HG03469 (cell line): ENCODE measurements around the gene VSX1.

Experiments used
- ATAC-seq: cut with Tn5 transposase; IDR thresholded peaks from one replicate; pipeline ENCODE4 v1.9.1; 2021; ENCODE audit warnings: mild to moderate bottlenecking, moderate library complexity, moderate number of reproducible peaks; ENCODE audit not compliant: unreplicated experiment

VSX1 gene

GRCh38 chr20:25067102-25067987 lies 14.6 kb downstream of the VSX1 start:
- ATAC-seq, result no peak

- ATAC-seq, result no peak
These were observed 15.6 kb downstream of the VSX1 start for GRCh38 chr20:25066386-25066785.

GRCh38 chr20:25065625-25066338 lies 16.2 kb downstream of the VSX1 start:
- ATAC-seq, result no peak

GRCh38 chr20:25065072-25065624 lies 16.8 kb downstream of the VSX1 start:
- ATAC-seq, result no peak

- ATAC-seq, result no peak
These were observed 17.3 kb downstream of the VSX1 start for GRCh38 chr20:25064561-25065071.

- no peak for ATAC-seq
These were observed 18.0 kb downstream of the VSX1 start for GRCh38 chr20:25063981-25064380.

GRCh38 chr20:25063546-25063945 lies 18.4 kb downstream of the VSX1 start:
- no peak for ATAC-seq

GRCh38 chr20:25062841-25063240 lies 19.1 kb downstream of the VSX1 start:
- no peak for ATAC-seq

- no peak for ATAC-seq
These were observed 20.0 kb downstream of the VSX1 start for GRCh38 chr20:25061821-25062530.

- no peak for ATAC-seq
These were observed 20.7 kb downstream of the VSX1 start for GRCh38 chr20:25061103-25061799.

- ATAC-seq, result no peak
These were observed 22.0 kb downstream of the VSX1 start for GRCh38 chr20:25059866-25060465.

- no peak for ATAC-seq
These were observed 22.8 kb downstream of the VSX1 start for GRCh38 chr20:25058847-25059810.

- peak; percentile 44 for ATAC-seq
These were observed 23.7 kb downstream of the VSX1 start, which contains the start of gene ACSS1 for GRCh38 chr20:25058051-25058846. TSS of gene ACSS1 (minus strand) at chr20:25058139. CDS start at chr20:25058102, 37 bp downstream.

GRCh38 chr20:25057234-25058050 lies 24.5 kb downstream of the VSX1 start:
- peak; percentile 14 for ATAC-seq

GRCh38 chr20:25056690-25057233 lies 25.2 kb downstream of the VSX1 start:
- no peak for ATAC-seq

GRCh38 chr20:25055711-25056495 lies 26.0 kb downstream of the VSX1 start:
- ATAC-seq, result no peak
